ENCODE results near the gene KBTBD13.
"Not testable (repeated sequence)": the region's sequence is repeated elsewhere in the genome, so short reads cannot be mapped to it uniquely, and the experiment has no call there.

KBTBD13 gene

DNA sequence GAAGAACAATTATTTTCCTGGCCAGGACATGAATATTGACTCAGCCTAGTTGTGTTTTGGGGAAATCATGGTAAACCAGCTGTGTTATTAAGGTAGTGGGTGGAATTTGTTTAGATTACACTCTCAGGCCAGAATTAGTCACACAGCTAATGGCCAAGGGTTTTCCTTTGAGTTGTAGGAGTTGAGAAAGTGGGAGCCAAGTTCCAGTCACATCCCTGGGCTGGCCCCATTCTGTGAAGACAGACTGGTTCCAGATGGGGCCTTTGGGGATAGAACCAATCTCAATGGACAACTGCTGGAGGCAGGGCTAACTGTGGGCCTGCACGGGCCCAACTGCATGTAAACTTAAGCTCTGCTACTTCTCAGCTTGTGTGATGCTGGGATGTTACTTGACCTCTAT, 7.4 kb upstream of the KBTBD13 start:
- DNase-seq (ENCODE audit: low read depth in 1 of 2, low spot score in 1 of 2): no peak

DNA sequence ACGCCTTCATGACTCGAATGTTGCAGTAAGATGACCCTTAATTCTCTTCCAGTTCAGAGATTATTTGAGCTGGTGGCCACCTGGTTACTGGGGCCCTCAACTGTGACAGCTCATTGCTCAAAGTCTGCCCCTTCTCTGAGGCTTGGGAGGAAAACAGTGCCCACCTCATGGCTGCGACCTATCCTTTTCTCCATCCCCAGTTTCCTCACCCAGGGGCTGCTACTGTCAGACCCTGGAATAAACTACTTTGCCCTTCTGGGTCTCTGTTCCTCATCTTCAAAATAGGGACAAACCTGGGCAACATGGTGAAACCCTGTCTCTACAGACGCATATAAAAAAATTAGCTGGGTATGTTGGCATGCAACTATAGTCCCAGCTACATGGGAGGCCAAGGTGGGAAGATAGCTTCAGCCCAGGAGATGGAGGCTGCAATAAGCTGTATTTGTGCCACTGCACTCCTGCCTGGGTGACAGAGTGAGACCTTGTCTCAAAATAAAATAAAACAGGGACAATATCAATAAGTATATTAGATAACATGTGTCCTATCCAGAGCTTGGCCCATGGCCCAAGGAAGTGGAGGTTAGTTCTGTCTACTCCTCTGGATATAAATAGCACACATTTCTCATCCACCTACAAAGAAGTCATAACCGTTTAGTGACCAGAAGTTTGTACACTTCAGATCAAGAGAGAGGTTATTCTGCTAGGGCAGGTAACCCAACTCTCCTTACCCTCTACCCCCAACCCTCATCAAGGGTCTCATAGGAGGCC, 6.6 kb upstream of the KBTBD13 start:
- DNase-seq (ENCODE audit: low read depth in 1 of 2, low spot score in 1 of 2): no peak

DNA sequence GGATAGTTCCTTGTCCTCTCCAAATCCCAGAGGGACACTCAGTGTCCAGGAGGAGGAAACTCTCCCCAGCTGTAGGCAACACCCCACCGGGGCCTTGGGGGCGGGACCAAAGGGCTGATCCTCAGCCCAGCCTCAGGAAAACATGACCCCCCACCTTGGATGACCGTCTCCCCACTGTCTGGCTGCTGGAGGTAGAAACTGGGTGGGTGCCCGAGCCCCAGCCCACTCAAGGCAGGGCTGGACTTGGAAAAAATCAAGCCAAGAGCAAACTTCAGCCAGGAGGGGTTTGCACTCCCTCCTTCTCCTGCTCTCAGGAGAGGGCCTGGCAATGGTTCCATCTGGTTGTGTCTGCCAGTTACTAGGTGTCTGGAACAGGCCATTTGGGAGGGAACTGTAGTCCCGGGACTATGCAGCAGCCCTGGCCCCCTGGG, 5.2 kb upstream of the KBTBD13 start:
- DNase-seq (ENCODE audit: low read depth in 1 of 2, low spot score in 1 of 2): no peak

DNA sequence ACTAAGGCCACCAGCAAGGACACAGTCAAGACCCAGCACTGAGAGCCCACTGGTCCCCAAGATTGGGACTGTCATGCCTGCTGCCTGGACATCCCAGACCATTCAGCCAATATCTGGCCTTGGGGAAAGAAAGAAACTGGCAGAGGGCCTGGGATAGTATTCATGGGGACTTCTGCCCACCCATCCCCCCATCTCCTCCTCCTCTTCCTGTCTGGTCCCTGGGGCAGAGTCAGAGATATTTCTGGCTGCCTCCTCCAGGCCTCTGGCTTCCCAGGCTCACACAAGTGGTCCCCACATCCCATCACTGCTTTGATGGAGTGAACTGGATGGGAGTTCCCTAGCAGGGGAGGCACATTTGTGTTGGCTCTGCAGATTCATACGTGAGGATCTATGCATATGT, 4.5 kb upstream of the KBTBD13 start:
- no peak for DNase-seq (ENCODE audit: low read depth in 1 of 2, low spot score in 1 of 2)

DNA sequence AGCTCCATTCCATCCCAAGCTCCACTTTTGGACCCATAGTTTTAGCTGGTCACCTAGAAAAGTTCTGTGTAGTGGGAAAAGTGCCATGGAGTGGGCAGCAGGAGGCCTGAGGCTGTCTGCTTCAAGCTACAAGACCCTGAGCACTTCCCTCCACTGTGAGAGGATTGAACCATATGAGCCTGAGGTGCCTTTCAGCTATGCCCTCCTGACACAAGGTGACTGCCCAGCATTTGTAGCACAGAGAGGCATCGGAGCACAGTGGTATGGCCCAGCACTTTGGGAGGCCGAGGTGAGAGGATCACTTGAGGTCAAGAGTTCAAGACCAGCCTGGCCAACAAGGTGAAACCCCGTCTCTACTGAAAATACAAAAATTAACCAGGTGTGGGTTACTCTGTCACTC, 3.9 kb upstream of the KBTBD13 start:
- no peak for DNase-seq (ENCODE audit: low read depth in 1 of 2, low spot score in 1 of 2)

DNA sequence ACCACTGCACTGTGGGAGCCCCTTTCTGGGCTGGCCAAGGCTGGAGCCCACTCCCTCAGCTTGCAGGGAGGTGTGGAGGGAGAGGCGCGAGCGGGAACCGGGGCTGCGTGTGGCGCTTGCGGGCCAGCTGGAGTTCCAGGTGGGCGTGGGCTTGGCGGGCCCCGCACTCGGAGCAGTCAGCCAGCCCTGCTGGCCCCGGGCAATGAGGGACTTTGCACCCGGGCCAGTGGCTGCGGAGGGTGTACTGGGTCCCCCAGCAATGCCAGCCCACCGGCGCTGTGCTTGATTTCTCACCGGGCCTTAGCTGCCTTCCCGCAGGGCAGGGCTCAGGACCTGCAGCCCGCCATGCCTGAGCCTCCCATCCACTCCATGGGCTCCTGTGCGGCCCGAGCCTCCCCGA, 1.6 kb upstream of the KBTBD13 start:
- DNase-seq (ENCODE audit: low read depth in 1 of 2, low spot score in 1 of 2): not testable (repeated sequence)

DNA sequence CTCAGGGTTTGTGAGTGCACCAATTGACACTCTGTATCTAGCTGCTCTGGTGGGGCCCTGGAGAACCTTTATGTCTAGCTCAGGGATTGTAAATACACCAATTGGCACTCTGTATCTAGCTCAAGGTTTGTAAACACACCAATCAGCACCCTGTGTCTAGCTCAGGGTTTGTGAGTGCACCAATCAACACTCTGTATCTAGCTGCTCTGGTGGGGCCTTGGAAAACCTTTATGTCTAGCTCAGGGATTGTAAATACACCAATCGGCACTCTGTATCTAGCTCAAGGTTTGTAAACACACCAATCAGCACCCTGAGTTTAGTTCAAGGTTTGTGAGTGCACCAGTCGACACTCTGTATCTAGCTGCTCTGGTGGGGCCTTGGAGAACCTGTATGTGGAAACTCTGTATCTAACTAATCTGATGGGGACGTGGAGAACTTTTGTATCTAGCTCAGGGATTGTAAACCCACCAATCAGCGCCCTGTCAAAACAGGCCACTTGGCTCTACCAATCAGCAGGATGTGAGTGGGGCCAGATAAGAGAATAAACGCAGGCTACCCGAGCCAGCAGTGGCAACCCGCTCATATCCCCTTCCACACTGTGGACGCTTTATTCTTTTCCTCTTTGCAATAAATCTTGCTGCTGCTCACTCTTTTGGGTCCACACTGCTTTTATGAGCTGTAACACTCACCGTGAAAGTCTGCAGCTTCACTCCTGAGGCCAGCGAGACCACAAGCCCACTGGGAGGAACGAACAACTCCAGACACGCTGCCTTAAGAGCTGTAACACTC, 745 bp upstream of the KBTBD13 start:
- DNase-seq (ENCODE audit: low read depth in 1 of 2, low spot score in 1 of 2): not testable (repeated sequence)

DNA sequence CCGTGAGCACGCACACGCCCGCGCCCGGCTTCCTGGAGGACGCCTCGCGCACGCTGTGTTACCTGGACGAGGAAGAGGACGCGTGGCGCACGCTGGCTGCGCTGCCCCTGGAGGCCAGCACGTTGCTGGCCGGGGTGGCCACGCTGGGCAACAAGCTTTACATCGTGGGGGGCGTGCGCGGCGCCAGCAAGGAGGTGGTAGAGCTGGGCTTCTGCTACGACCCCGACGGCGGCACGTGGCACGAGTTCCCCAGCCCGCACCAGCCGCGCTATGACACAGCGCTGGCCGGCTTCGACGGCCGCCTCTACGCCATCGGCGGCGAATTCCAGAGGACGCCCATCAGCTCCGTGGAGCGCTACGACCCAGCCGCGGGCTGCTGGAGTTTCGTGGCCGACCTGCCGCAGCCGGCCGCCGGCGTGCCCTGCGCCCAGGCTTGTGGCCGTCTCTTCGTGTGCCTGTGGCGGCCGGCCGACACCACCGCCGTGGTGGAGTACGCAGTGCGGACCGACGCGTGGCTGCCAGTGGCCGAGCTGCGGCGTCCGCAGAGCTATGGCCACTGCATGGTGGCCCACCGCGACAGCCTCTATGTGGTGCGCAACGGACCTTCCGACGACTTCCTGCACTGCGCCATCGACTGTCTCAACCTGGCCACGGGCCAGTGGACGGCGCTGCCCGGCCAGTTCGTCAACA, 890 bp downstream of the KBTBD13 start:
- no peak for DNase-seq (ENCODE audit: low read depth in 1 of 2, low spot score in 1 of 2)

DNA sequence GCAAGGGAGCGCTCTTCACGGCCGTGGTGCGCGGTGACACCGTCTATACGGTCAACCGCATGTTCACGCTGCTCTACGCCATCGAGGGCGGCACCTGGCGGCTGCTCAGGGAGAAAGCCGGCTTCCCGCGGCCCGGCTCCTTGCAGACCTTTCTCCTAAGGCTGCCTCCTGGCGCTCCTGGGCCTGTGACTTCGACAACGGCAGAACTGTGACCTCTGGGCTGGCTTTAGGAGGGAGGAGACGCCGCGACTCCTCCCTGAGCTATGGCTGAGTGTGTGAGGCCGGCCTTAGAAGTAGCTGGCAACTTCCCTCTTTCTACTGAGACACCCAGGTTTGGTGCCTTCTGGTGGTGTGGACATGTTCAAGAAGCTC, 1.4 kb downstream of the KBTBD13 start:
- peak in 1 of 2 donors; percentile 44 for DNase-seq (ENCODE audit: low read depth in 1 of 2, low spot score in 1 of 2)

DNA sequence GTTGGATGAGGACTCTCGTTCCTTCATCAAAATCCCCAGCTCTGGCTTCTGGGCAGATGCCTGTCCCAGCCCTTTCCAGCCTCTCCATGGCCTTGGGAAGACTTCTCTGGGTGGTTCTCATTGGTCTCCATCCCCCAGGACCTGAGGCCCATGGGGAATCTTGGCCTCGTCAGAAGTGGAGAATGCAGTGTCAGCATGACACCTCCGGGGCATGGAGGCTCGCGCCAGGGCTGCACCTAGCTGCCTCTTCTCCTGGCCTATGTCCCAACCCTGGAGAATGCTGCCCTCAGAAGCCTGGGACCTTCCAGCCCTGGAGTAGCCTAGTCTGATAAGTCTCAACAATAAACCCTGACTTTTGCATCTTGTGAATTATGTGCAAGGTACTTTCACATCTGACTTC, 3.0 kb downstream of the KBTBD13 start:
- no peak for DNase-seq (ENCODE audit: low read depth in 1 of 2, low spot score in 1 of 2)

DNA sequence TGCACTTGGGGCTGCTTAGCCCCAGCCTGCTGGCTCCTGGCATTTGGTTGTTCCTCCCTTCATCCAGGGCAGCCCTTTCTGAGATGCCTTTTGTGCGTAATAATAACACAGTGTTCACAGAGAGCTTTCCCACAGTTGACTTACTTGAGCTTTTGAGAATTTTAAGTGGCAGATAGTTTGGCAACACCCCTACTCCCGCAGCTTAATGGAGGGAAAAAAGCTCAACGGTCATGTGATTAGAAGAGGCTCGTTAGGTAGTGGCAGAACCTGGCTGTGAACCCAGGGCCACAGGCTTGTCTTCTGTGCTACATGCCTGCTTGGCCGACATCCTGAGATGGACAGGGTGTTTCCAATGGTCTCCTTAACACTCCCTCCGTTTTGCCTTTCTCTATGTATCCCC, 4.7 kb downstream of the KBTBD13 start:
- no peak for DNase-seq (ENCODE audit: low read depth in 1 of 2, low spot score in 1 of 2)

DNA sequence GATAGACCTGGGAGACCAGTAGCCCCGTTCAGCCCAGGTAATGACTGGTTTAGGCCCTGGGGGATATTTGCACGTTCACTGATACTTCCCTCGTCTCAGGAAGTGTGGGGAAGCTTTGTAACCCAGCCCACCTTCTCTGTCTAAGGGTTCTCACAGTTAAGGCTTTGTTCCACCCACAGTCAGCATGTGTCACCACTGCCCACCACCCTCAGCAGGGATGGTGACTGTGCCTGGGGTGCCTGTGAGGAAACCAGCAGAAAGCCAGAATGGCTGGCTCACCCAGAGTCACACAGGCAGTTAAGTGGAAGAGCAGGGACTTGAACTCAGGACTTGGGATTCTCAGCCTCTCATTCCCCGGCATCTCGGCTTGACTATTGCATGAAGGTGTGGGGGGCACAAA, 5.2 kb downstream of the KBTBD13 start:
- no peak for DNase-seq (ENCODE audit: low read depth in 1 of 2, low spot score in 1 of 2)

DNA sequence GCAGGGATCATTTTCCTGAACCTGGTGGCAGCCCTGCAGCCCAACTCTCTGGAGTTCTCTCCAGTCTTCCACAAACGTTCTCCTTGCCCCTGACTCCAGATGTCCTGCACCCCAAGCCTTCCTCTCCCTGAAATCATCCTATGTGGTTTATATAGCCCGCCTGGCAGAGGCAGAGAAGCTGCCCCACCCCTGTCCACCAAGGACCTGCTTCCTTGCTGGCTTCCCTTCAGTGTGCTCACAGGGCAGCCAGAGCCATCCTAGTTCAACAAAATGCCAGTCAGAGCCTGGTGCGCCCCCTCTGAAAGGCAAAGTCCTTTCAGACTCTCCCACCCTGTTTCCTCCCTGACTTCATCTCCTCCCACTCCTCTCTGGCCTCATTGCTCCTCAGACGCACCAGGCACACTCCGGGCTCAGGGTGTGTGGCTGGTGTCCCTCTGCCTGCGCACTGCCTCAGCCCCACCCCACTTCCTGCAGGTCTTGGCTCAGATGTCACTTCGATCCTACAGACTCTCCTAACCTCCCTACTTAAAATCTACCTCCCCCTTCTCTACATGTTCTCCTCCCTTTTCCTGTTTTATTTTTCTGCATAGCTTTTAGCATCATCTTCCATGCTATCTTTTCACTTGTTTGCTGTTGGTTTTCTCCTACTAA, 5.9 kb downstream of the KBTBD13 start:
- DNase-seq (ENCODE audit: low read depth in 1 of 2, low spot score in 1 of 2): no peak

DNA sequence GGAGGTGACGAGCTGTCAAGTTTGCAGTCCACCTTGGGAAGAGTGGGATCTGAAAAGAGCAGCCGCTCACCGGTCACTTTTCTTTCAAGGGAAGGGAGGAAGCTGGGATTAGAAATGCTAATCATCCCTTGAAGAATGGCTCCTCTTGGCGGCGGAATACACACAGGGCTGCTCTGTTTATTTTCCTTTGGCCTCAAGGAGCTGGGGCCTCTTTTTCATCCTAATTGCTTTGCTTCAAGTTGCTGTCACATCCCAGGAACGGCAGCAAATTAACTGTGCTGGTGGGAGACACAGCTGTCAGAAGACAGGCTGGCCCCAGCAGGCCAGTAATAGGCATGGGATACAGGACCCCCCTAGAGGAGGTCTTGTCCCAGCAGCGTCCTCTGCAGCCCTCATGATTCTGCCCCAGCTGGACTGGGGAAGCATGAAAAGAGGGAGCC, 6.7 kb downstream of the KBTBD13 start:
- no peak for DNase-seq (ENCODE audit: low read depth in 1 of 2, low spot score in 1 of 2)

DNA sequence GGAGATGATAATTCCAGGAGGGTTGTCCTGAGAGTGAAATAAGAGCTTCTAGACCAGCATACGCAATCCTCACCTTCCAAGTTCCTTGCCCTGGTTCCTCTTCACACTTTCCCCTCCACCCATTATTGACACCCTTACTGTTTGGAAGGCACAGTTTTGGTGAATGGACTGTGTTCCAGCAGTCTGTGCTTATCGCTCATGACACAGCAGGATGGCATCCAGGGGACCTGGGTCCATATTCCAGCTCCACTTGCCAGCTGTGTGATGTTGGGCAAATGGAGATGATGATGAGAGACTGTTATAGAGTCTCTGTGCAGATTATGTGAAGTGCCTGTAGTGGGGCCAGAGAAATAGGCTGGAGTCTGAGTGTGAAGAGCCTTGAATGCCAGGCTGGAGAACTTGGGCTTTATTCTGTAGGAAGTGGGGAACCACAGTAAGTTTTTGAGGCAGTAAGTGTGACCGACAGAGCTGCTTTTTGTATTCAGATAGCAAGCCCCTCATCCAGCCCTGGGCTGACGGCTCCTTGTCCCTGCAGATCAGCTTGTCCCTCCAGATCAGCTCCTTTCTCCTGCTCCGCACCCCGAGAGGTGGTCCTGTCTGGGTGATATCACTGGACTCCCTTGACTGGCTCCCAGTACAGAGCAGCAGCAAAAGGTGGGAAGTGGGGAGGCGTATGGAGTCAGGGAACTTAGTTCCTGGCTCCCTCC, 8.1 kb downstream of the KBTBD13 start:
- no peak for DNase-seq (ENCODE audit: low read depth in 1 of 2, low spot score in 1 of 2)

DNA sequence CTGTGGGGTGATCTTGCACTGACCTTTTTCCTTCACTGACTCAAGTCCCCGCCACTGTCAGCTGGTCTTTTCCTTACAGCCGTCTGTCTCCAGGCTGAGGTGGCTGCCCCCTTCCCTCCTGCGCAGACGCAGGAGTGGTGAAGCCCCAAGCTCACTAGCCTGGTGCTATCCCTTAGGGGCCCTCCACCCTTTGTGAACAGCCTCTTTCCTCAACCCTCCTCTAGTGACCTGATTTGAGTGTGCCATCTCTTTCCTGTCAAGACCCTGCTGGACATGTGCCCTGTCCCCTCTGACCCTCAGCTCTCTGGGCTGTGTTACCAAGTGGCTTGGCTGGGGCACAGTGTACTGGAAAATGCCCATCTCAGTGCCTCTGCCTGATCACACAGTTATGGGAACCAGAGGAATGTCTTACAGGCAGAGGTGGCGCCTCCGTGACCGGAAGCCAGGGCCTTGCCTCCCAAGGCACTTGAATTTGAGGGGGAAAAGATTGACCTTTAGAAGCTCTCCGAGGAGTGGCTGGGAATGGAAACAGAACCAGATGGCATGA, 8.7 kb downstream of the KBTBD13 start:
- DNase-seq (ENCODE audit: low read depth in 1 of 2, low spot score in 1 of 2): no peak

DNA sequence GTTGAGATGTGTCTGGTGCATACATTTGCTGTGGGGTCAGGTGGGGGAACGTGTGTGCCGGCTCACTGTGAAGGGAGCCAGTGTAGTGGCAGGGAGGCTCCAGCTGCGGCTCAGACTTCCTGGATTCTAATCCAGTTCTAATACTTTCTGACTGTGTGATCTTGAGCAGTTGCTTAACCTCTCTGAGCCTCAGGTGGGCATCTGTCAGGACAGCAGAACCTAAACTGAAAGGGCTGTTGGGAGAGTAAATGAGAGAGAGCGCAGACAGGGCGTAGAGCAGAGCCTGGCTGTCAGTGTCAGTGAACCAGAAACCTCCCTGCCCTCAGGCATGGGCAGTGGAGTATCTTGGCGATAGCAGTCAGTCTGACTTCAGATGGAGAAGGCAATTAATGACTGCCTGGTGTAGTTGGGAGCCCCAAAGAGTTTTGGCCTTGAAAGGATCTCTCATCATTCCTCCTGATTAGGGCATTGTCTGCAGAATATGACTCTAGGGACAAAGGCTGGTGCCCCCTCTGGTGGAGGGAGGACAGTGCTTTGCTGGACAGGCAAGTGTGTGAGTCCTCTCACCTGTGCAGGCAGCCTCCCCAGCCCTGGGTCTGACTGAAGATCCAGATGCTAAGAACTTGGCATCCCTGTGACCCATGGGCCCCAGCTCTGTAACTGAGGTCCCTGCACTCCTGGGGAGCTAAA, 9.6 kb downstream of the KBTBD13 start:
- DNase-seq (ENCODE audit: low read depth in 1 of 2, low spot score in 1 of 2): no peak

DNA sequence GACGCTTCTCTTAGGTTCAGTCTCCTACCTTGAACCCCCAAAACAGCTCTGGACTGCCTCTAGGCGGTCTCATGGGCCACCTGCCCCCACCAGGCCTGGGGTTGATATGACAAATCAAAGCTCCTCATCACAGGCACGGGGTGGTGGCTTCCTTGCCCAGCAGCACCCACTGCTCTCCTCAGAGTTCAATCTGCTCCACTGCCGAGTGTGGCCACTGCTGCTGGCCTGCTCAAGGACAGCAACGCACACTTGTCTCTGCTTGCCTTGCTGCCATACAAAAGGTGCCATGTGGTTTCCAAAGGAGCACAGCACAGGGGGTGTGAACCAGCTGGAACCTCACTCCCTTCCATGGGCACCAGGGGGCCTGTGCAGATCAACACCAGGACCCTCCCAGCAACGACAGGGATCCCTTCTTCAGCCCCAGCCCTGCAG, 10.2 kb downstream of the KBTBD13 start:
- no peak for DNase-seq (ENCODE audit: low read depth in 1 of 2, low spot score in 1 of 2)

DNA sequence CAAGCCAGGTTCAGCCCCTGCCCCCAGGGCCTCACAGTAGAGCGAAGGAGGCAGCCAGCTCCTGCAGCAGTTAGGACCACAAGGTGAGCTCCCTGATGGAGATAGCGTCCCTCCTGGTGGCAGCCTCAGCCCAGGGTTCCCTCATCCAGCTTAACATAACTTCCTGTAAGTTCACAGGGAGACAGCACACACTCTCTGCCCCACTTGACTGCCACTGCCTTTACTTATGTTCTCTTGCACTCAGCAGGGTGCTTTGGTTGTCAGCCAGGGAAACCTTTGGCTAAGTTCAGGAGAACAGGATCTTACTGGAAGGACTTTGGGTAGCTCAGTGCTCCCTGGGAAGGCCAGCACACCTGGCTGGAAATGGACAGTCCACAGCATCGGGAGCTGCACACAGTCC, 10.9 kb downstream of the KBTBD13 start:
- DNase-seq (ENCODE audit: low read depth in 1 of 2, low spot score in 1 of 2): no peak

All from stimulated activated CD4-positive, alpha-beta T cell treated with anti-CD3 and anti-CD28 coated beads, Interleukin-15, amount 100 ng/mL, for 1 hour (primary cell).